T-helper 2 cell treated with Interferon-gamma antibody and Interleukin-4, amounts not matched to agents 5 μg/mL and 100 μg/mL, for 36 hours (primary cell): Measurements from ENCODE around the gene SETD1A.
A peak's percentile ranks its signal among the peaks of the same experiment; 100 is the strongest.

Source experiments
- DNase-seq: peaks from one replicate; pipeline ENCODE4 v3.0.0; 2021; ENCODE audit warnings: low spot score
- H3K27ac Mint-ChIP-seq: one replicate; pipeline ENCODE4 v1.8.0; 2021; ENCODE audit warnings: mild to moderate bottlenecking, mixed read lengths
- H3K27me3 Mint-ChIP-seq: one replicate; pipeline ENCODE4 v1.8.0; 2021; ENCODE audit warnings: low read depth, mixed read lengths
- H3K36me3 Mint-ChIP-seq: one replicate; pipeline ENCODE4 v1.8.0; 2021; ENCODE audit warnings: low read depth, mixed read lengths
- H3K4me1 Mint-ChIP-seq: one replicate; pipeline ENCODE4 v1.8.0; 2021; ENCODE audit warnings: low read depth, mixed read lengths
- H3K4me3 Mint-ChIP-seq: one replicate; pipeline ENCODE4 v1.8.0; 2022; ENCODE audit warnings: mild to moderate bottlenecking, moderate library complexity, mixed read lengths
- H3K9me3 Mint-ChIP-seq: one replicate; pipeline ENCODE4 v1.8.0; 2021; ENCODE audit warnings: mixed read lengths

The SETD1A gene

GRCh38 chr16:30985401-30986128 lies 28.0 kb downstream of the SETD1A start:
- Mint-ChIP-seq H3K4me3 (peak overlapping the region; percentile 5), H3K4me1 (peaks cover 3% of the 10 kb centered on the region), H3K36me3 (peaks cover 20% of the 10 kb centered on the region), H3K27me3 (no peaks in the 10 kb centered on the region), H3K27ac (peak overlapping the region; percentile 41), H3K9me3 (no peaks in the 10 kb centered on the region)
- DNase-seq, result no peak

- Mint-ChIP-seq H3K27ac (no peak overlapping the region), H3K9me3 (no peaks in the 10 kb centered on the region), H3K4me3 (no peak overlapping the region), H3K36me3 (peaks cover 16% of the 10 kb centered on the region), H3K4me1 (peaks cover 3% of the 10 kb centered on the region), H3K27me3 (no peaks in the 10 kb centered on the region)
- DNase-seq, result no peak
Observed at GRCh38 chr16:30986129-30986991, 28.8 kb downstream of the SETD1A start.

- no peak overlapping the region for H3K4me3 Mint-ChIP-seq
- peaks cover 4% of the 10 kb centered on the region for H3K4me1 Mint-ChIP-seq
- no peaks in the 10 kb centered on the region for H3K27me3 Mint-ChIP-seq
- no peak overlapping the region for H3K27ac Mint-ChIP-seq
- peaks cover 8% of the 10 kb centered on the region for H3K36me3 Mint-ChIP-seq
- DNase-seq, result no peak
- H3K9me3 Mint-ChIP-seq, result no peaks in the 10 kb centered on the region
Observed at GRCh38 chr16:30987581-30988190, 30.1 kb downstream of the SETD1A start.

- peaks cover 3% of the 10 kb centered on the region for H3K36me3 Mint-ChIP-seq
- H3K27me3 Mint-ChIP-seq, result no peaks in the 10 kb centered on the region
- no peak overlapping the region for H3K4me3 Mint-ChIP-seq
- H3K27ac Mint-ChIP-seq, result no peak overlapping the region
- DNase-seq, result no peak
- H3K9me3 Mint-ChIP-seq, result no peaks in the 10 kb centered on the region
- H3K4me1 Mint-ChIP-seq, result peaks cover 8% of the 10 kb centered on the region
Observed at GRCh38 chr16:30989469-30990047, 32.0 kb downstream of the SETD1A start.

- Mint-ChIP-seq H3K27me3 (no peaks in the 10 kb centered on the region), H3K36me3 (peaks cover 3% of the 10 kb centered on the region), H3K27ac (no peak overlapping the region), H3K4me1 (peaks cover 8% of the 10 kb centered on the region), H3K9me3 (no peaks in the 10 kb centered on the region), H3K4me3 (no peak overlapping the region)
- no peak for DNase-seq
Observed at GRCh38 chr16:30990105-30990504, 32.6 kb downstream of the SETD1A start.

GRCh38 chr16:30991052-30991451 lies 33.5 kb downstream of the SETD1A start:
- H3K36me3 Mint-ChIP-seq, result peaks cover 3% of the 10 kb centered on the region
- peaks cover 6% of the 10 kb centered on the region for H3K4me1 Mint-ChIP-seq
- no peak for DNase-seq
- no peak overlapping the region for H3K27ac Mint-ChIP-seq
- H3K4me3 Mint-ChIP-seq, result no peak overlapping the region
- no peaks in the 10 kb centered on the region for H3K9me3 Mint-ChIP-seq
- no peaks in the 10 kb centered on the region for H3K27me3 Mint-ChIP-seq

- peaks cover 12% of the 10 kb centered on the region for H3K4me1 Mint-ChIP-seq
- H3K9me3 Mint-ChIP-seq, result no peaks in the 10 kb centered on the region
- H3K27me3 Mint-ChIP-seq, result no peaks in the 10 kb centered on the region
- no peak overlapping the region for H3K4me3 Mint-ChIP-seq
- no peaks in the 10 kb centered on the region for H3K36me3 Mint-ChIP-seq
- no peak for DNase-seq
- no peak overlapping the region for H3K27ac Mint-ChIP-seq
Observed at GRCh38 chr16:30992276-30992780, 34.8 kb downstream of the SETD1A start.

GRCh38 chr16:30992931-30993816 lies 35.6 kb downstream of the SETD1A start:
- peaks cover 12% of the 10 kb centered on the region for H3K4me1 Mint-ChIP-seq
- no peaks in the 10 kb centered on the region for H3K9me3 Mint-ChIP-seq
- H3K36me3 Mint-ChIP-seq, result no peaks in the 10 kb centered on the region
- no peaks in the 10 kb centered on the region for H3K27me3 Mint-ChIP-seq
- DNase-seq, result no peak
- no peak overlapping the region for H3K4me3 Mint-ChIP-seq
- H3K27ac Mint-ChIP-seq, result no peak overlapping the region

GRCh38 chr16:30995927-30996323 lies 38.4 kb downstream of the SETD1A start:
- H3K36me3 Mint-ChIP-seq, result no peaks in the 10 kb centered on the region
- peaks cover 12% of the 10 kb centered on the region for H3K4me1 Mint-ChIP-seq
- H3K27ac Mint-ChIP-seq, result no peak overlapping the region
- peak overlapping the region; percentile 48 for H3K4me3 Mint-ChIP-seq
- no peak for DNase-seq
- H3K9me3 Mint-ChIP-seq, result no peaks in the 10 kb centered on the region
- H3K27me3 Mint-ChIP-seq, result peaks cover 4% of the 10 kb centered on the region

- Mint-ChIP-seq H3K27ac (peak overlapping the region; percentile 79), H3K4me3 (peak overlapping the region; percentile 89), H3K27me3 (peaks cover 4% of the 10 kb centered on the region), H3K4me1 (peaks cover 12% of the 10 kb centered on the region), H3K9me3 (no peaks in the 10 kb centered on the region), H3K36me3 (no peaks in the 10 kb centered on the region)
- DNase-seq, result no peak
Observed at GRCh38 chr16:30996324-30996984, 38.9 kb downstream of the SETD1A start.

GRCh38 chr16:30996985-30997724 lies 39.6 kb downstream of the SETD1A start:
- peaks cover 12% of the 10 kb centered on the region for H3K4me1 Mint-ChIP-seq
- no peaks in the 10 kb centered on the region for H3K36me3 Mint-ChIP-seq
- H3K9me3 Mint-ChIP-seq, result no peaks in the 10 kb centered on the region
- H3K4me3 Mint-ChIP-seq, result peak overlapping the region; percentile 89
- DNase-seq, result peak; percentile 66
- H3K27me3 Mint-ChIP-seq, result peaks cover 4% of the 10 kb centered on the region
- peak overlapping the region; percentile 79 for H3K27ac Mint-ChIP-seq
